Lower leg skin (tissue), 4 donors: ENCODE results near the gene NPR2. TPM values are rescaled to one million over a fixed set of nuclear protein-coding genes. Genes with fewer than 3 reads are reported as not detected.
A peak's percentile ranks its signal among the peaks of the same experiment; 100 is the strongest.

Experiments used
- DNase-seq, 2 donors: peaks; one replicate each; pipeline ENCODE4 v3.0.0-alpha.2; 2019; ENCODE audit warnings: low spot score in 2 of 2
- H3K4me3 ChIP-seq: fragments of 200-600 bp; sonication (generic); 2 replicates; pipeline ENCODE4 v1.5.1; 2017; ENCODE audit warnings: mild to moderate bottlenecking, low read depth; ENCODE audit not compliant: poor library complexity, severe bottlenecking
- CTCF ChIP-seq, 3 donors: fragments of 450-650 bp; IDR thresholded peaks; one replicate each; pipeline ENCODE4 v1.5.1; 2016; ENCODE audit warnings: antibody characterized with exemption in 3 of 3, mild to moderate bottlenecking in 3 of 3, moderate library complexity in 2 of 3
- POLR2A ChIP-seq, 2 donors: fragments of 450-650 bp; IDR thresholded peaks; one replicate each; pipeline ENCODE4 v1.6.1; 2016 to 2017; ENCODE audit warnings: antibody characterized with exemption in 2 of 2, mild to moderate bottlenecking in 1 of 2, moderate library complexity in 1 of 2
- WGBS, 2 donors: methylation state at CpG; one replicate each; pipeline ENCODE4 v1.1.5; 2018; 5-methylcytosine and 5-hydroxymethylcytosine counted together
- intact Hi-C: fragments of 100-400 bp; cut with DNase I; formaldehyde crosslinking; loops from one replicate; pipeline ENCODE4 v1.15.0; 2023; ENCODE audit warnings: low total_unique reads
- total RNA-seq, 4 donors: library from RNA; depleted of rRNA; stranded (reverse); fragments of >200 nt; gene quantifications; one replicate each; pipeline ENCODE4 v1.1.0, GENCODE V29; 2016

Gene NPR2
- total RNA-seq, 4 donors from 2014 or later, result 12.2 to 20.4 (median 18.8) TPM

- no peak for TF ChIP-seq CTCF (IDR thresholded peaks at IDR 0.05)
- no peak for TF ChIP-seq POLR2A (IDR thresholded peaks at IDR 0.05)
- 92 to 94% methylated on average over 2 of the region's 2 CpGs for whole genome bisulfite sequencing, 2 donors
- intact Hi-C loops, result no loop called here
- H3K4me3 ChIP-seq, result no peak overlapping the region
- DNase-seq, result peak in 1 of 2 donors; percentile 66
These were observed 61.0 kb downstream of the NPR2 start for GRCh38 chr9:35852267-35852815.

GRCh38 chr9:35852876-35853865 is 61.8 kb downstream of the NPR2 start:
- H3K4me3 ChIP-seq, result no peak overlapping the region
- TF ChIP-seq POLR2A (IDR thresholded peaks at IDR 0.05) (no peak), CTCF (IDR thresholded peaks at IDR 0.05) (no peak)
- intact Hi-C loops, result no loop called here
- WGBS, 2 donors, result 93 to 94% methylated on average over 25 of the region's 25 CpGs
- DNase-seq, result peak in 1 of 2 donors; percentile 81

- WGBS, 2 donors, result 79 to 84% methylated on average over 7 of the region's 7 CpGs
- H3K4me3 ChIP-seq, result no peak overlapping the region
- TF ChIP-seq CTCF (IDR thresholded peaks at IDR 0.05), result no peak
- no peak for TF ChIP-seq POLR2A (IDR thresholded peaks at IDR 0.05)
- DNase-seq, result no peak
- intact Hi-C loops, result no loop called here
These were observed 62.8 kb downstream of the NPR2 start for GRCh38 chr9:35854091-35854762.

- no peak overlapping the region for H3K4me3 ChIP-seq
- intact Hi-C loops, result no loop called here
- TF ChIP-seq CTCF (IDR thresholded peaks at IDR 0.05) (no peak), POLR2A (IDR thresholded peaks at IDR 0.05) (no peak)
- whole genome bisulfite sequencing, 2 donors, result 68 to 86% methylated on average over 3 of the region's 3 CpGs
- no peak for DNase-seq
These were observed 64.8 kb downstream of the NPR2 start for GRCh38 chr9:35856206-35856605.

GRCh38 chr9:35856882-35857281 is 65.5 kb downstream of the NPR2 start:
- intact Hi-C loops, result no loop called here
- H3K4me3 ChIP-seq, result no peak overlapping the region
- TF ChIP-seq CTCF (IDR thresholded peaks at IDR 0.05) (no peak), POLR2A (IDR thresholded peaks at IDR 0.05) (no peak)
- DNase-seq, result no peak
- 91% methylated on average over 5 of the region's 5 CpGs for WGBS, 2 donors
